Breast epithelium (tissue), 4 donors: Measurements from ENCODE around the gene SLC22A7. TPM values are rescaled to one million over a fixed set of nuclear protein-coding genes. Genes with fewer than 3 reads are reported as not detected.

Source experiments
- DNase-seq, 2 donors: peaks; one replicate each; pipeline ENCODE4 v3.0.0-alpha.2; 2019; ENCODE audit warnings: low spot score in 2 of 2
- H3K27ac ChIP-seq, 2 donors: fragments of 200-600 bp; sonication (generic) in 1 of 2; one replicate each; pipeline ENCODE4 v1.5.1; 2016 to 2019; ENCODE audit warnings: mild to moderate bottlenecking in 1 of 2
- H3K27me3 ChIP-seq, 2 donors: fragments of 200-600 bp; sonication (generic) in 1 of 2; one replicate each; pipeline versions ENCODE4 v1.5.1 to v1.6.0; 2017 to 2019; ENCODE audit warnings: control low read depth in 1 of 2, mild to moderate bottlenecking in 1 of 2
- H3K36me3 ChIP-seq: fragments of 200-600 bp; one replicate; pipeline ENCODE4 v1.5.1; 2019
- H3K4me1 ChIP-seq, 2 donors: fragments of 200-600 bp; sonication (generic); one replicate each; pipeline ENCODE4 v1.5.1; 2016 to 2019; ENCODE audit warnings: control low read depth in 1 of 2
- H3K4me3 ChIP-seq, 3 donors: fragments of 200-600 bp; sonication (generic); 1 replicate in 2 of 3; 2 replicates in 1 of 3; pipeline ENCODE4 v1.5.1; 2016 to 2019; ENCODE audit warnings: mild to moderate bottlenecking in 3 of 3, moderate library complexity in 2 of 3
- H3K9me3 ChIP-seq, 2 donors: fragments of 200-600 bp; sonication (generic) in 1 of 2; one replicate each; pipeline ENCODE4 v1.5.1; 2016 to 2019; ENCODE audit warnings: control low read depth in 1 of 2
- CTCF ChIP-seq, 3 donors: fragments of 450-650 bp; IDR thresholded peaks; one replicate each; pipeline ENCODE4 v1.5.1; 2016 to 2017; ENCODE audit warnings: antibody characterized with exemption in 3 of 3, mild to moderate bottlenecking in 3 of 3, moderate library complexity in 3 of 3
- POLR2A ChIP-seq: fragments of 450-650 bp; IDR thresholded peaks from one replicate; pipeline ENCODE4 v1.6.1; 2016; ENCODE audit warnings: antibody characterized with exemption, mild to moderate bottlenecking, moderate library complexity
- POLR2AphosphoS5 ChIP-seq, 3 donors: sonication (generic); formaldehyde crosslinking; IDR thresholded peaks; one replicate each; pipeline ENCODE4 v1.6.1; 2017; ENCODE audit warnings: antibody characterized with exemption in 3 of 3
- intact Hi-C: fragments of 100-400 bp; cut with DNase I; formaldehyde crosslinking; loops from one replicate; pipeline ENCODE4 v1.15.1; 2023; ENCODE audit warnings: low total_unique reads
- total RNA-seq, 3 donors: library from RNA; depleted of rRNA; stranded (reverse); fragments of >200 nt; gene quantifications; one replicate each; pipeline ENCODE4 v1.1.0, GENCODE V29; 2016

The SLC22A7 gene
- total RNA-seq, 3 donors from 2014 or later: not detected

GRCh38 chr6:43292763-43293318 lies 5.2 kb upstream of the SLC22A7 start:
- H3K9me3 ChIP-seq: no peaks in the 10 kb centered on the region
- no peak overlapping the region for H3K27ac ChIP-seq
- intact Hi-C loops: no loop called here
- peak in 1 of 2 donors; percentile 15 for DNase-seq
- no peaks in the 10 kb centered on the region for H3K4me1 ChIP-seq
- H3K27me3 ChIP-seq: no peaks in the 10 kb centered on the region
- TF ChIP-seq POLR2AphosphoS5 (IDR thresholded peaks at IDR 0.05) (no peak), POLR2A (no peak)
- H3K36me3 ChIP-seq: no peaks in the 10 kb centered on the region
- no peak overlapping the region for H3K4me3 ChIP-seq

GRCh38 chr6:43293698-43294097 lies 4.4 kb upstream of the SLC22A7 start:
- Histone ChIP-seq H3K27ac (no peak overlapping the region), H3K4me3 (no peak overlapping the region), H3K4me1 (no peaks in the 10 kb centered on the region), H3K36me3 (no peaks in the 10 kb centered on the region), H3K27me3 (peaks cover 0 to 4% of the 10 kb centered on the region in 2 donors), H3K9me3 (no peaks in the 10 kb centered on the region)
- intact Hi-C loops: no loop called here
- TF ChIP-seq CTCF (IDR thresholded peaks at IDR 0.05): no peak
- TF ChIP-seq POLR2A: no peak
- no peak for TF ChIP-seq POLR2AphosphoS5 (IDR thresholded peaks at IDR 0.05)
- no peak for DNase-seq

- H3K27ac ChIP-seq: no peak overlapping the region
- DNase-seq: no peak
- no peak overlapping the region for H3K4me3 ChIP-seq
- TF ChIP-seq POLR2A (no peak), POLR2AphosphoS5 (IDR thresholded peaks at IDR 0.05) (no peak), CTCF (IDR thresholded peaks at IDR 0.05) (no peak)
- H3K9me3 ChIP-seq: no peaks in the 10 kb centered on the region
- H3K4me1 ChIP-seq: no peaks in the 10 kb centered on the region
- H3K36me3 ChIP-seq: no peaks in the 10 kb centered on the region
- intact Hi-C loops: no loop called here
- H3K27me3 ChIP-seq: peaks cover 0 to 8% of the 10 kb centered on the region in 2 donors
Observed at GRCh38 chr6:43294536-43294935, 3.5 kb upstream of the SLC22A7 start.

GRCh38 chr6:43295456-43295855 lies 2.6 kb upstream of the SLC22A7 start:
- intact Hi-C loops: no loop called here
- no peak overlapping the region for H3K4me3 ChIP-seq

GRCh38 chr6:43296780-43297497 lies 1.1 kb upstream of the SLC22A7 start:
- Histone ChIP-seq H3K27me3 (peaks cover 0 to 11% of the 10 kb centered on the region in 2 donors), H3K27ac (no peak overlapping the region), H3K4me3 (no peak overlapping the region), H3K9me3 (no peaks in the 10 kb centered on the region), H3K4me1 (no peaks in the 10 kb centered on the region), H3K36me3 (no peaks in the 10 kb centered on the region)
- no peak for TF ChIP-seq POLR2AphosphoS5 (IDR thresholded peaks at IDR 0.05)
- intact Hi-C loops: no loop called here
- DNase-seq: no peak

More at GRCh38 chr6:43295456-43295855, 2.6 kb upstream of the SLC22A7 start:
- no peak for TF ChIP-seq POLR2A
- no peak for TF ChIP-seq POLR2AphosphoS5 (IDR thresholded peaks at IDR 0.05)
- no peak for TF ChIP-seq CTCF (IDR thresholded peaks at IDR 0.05)
- Histone ChIP-seq H3K9me3 (no peaks in the 10 kb centered on the region), H3K27me3 (peaks cover 0 to 11% of the 10 kb centered on the region in 2 donors), H3K36me3 (no peaks in the 10 kb centered on the region), H3K4me1 (no peaks in the 10 kb centered on the region), H3K27ac (no peak overlapping the region)
- no peak for DNase-seq

GRCh38 chr6:43298565-43299337 lies 691 bp downstream of the SLC22A7 start:
- H3K9me3 ChIP-seq: no peaks in the 10 kb centered on the region
- no peak for DNase-seq
- no peak overlapping the region for H3K4me3 ChIP-seq
- H3K4me1 ChIP-seq: no peaks in the 10 kb centered on the region
- intact Hi-C loops: no loop called here
- no peak overlapping the region for H3K27ac ChIP-seq
- peaks cover 0 to 11% of the 10 kb centered on the region in 2 donors for H3K27me3 ChIP-seq
- no peak for TF ChIP-seq POLR2A
- no peak for TF ChIP-seq POLR2AphosphoS5 (IDR thresholded peaks at IDR 0.05)
- TF ChIP-seq CTCF (IDR thresholded peaks at IDR 0.05): no peak
- no peaks in the 10 kb centered on the region for H3K36me3 ChIP-seq
